GM19035 (cell line): ENCODE data around the gene VPS35.
"Not testable (repeated sequence)": the region's sequence is repeated elsewhere in the genome, so short reads cannot be mapped to it uniquely, and the experiment has no call there.

Source experiments
- ATAC-seq: cut with Tn5 transposase; IDR thresholded peaks from one replicate; pipeline ENCODE4 v1.9.1; 2021; ENCODE audit not compliant: unreplicated experiment

Gene VPS35

DNA sequence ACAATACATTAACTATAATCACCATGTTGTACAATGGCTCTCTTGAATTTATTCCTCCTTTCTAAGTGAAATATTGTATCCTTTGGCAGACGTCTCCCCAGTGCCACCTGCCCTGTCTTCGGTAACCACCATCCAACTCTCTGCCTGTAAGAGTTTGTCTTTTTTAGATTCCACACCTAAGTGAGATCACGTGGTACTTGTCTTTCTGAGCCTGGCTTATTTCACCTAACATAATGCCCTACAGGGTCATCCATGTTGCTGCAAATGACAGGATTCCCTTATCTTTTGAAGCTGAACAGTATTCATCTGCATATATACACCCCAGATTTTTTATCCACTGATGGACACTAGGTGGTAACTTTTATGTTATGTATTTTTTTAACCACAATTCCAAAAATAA, 24.7 kb upstream of the VPS35 start:
- ATAC-seq = no peak

DNA sequence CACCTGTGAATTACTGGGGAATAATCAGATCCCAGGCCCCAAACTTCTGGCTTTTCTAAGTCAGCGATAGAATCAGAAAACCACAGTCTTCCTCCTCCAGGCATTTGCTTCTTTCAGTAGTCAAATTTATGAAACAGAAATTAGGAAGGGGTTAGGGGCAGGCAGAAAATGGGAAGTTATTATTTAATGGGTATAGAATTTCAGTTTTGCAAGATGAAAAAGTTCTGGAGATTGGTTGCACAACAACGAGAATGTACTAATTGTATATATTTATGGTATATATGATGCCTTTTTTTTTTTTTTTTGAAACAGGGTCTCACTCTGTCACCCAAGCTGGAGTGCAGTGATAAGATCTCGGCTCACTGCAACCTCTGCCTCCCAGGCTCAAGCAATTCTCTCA, 23.9 kb upstream of the VPS35 start:
- no peak for ATAC-seq

DNA sequence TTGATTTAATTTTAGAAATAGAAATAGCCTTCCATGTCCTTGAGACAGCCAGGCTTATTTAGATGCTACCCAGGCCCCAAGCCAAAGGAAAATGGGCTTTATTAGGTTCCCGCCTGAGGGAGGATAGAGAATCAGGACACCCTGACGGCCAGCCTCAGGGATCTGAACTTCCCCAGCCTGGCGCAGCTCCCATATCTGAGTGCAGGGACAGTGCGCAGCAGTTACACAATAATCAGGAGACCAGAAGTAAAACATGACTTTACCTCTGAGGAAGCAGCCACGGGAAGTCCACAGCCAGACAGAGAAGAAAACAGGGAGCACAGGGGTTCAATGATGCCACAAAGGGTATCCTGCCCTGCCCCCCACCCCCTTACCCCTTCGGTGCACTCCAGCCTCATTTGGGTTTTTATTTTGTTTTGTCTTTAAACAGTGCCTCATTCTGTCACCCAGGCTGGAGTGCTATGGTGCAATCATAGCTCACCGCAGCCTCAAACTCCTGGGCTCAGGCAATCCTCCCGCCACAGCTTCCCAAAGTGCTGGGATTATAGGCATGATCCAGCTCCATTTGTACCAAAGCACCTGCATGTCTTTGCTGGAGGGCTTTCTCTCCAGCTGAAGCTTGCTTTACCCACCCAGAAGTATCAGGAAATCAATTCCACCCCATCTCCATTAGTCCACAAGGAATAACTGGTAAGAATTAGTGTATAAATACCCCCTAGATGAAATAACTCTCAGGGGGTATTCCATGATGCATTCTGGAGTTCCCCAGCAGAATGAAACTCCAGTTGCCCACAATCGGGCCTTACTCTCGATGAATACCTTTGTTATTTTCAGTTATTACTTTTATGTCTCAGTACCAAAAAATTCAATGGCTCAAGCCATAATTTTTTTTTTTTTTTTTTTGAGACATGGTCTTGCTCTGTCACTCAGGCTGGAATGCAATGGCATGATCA, 22.4 kb upstream of the VPS35 start:
- no peak for ATAC-seq

DNA sequence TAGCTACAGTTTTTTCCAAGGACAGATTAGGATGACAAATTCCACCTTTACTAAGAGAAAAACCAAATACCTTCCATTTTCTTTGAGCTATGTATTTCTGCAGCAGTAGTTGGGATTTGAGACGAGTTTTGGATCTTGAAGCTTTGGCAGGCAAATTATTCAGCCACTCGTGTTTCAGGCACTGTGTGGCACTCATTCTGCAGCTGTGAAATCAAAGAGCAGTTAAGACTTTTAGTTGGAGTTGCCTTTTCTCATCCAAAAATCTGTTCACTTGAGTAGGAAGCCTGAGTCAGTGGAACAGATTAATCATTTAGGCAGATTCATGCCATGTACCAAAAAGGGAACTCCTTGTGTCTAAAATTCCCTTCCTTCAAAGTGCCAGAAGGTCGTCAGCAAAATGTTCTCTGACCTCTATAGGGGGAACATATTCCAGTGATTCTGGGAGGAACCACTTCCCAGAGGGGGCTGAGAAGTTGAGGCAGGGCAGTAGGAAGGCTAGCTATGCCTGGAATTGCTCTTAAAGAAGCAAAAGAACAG, 20.6 kb upstream of the VPS35 start:
- ATAC-seq = no peak

DNA sequence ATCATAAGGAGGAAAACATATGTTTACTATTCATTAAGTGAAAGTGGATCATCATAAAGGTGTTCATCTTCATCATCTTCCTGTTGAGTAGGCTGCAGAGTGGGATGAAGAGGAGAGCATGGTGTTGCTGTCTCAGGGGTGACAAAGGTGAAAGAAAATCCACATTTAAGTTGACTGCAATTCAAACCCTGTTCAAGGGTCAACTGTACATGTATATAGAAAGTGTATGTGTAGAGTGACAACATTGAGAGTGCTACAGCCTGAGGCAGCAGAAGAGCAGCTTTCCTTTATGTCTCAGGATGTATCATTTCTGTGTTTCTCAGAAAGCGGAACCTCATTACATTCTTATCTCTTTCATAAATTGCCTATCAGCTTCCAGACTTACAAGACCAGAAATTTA, 17.7 kb upstream of the VPS35 start:
- ATAC-seq = no peak

DNA sequence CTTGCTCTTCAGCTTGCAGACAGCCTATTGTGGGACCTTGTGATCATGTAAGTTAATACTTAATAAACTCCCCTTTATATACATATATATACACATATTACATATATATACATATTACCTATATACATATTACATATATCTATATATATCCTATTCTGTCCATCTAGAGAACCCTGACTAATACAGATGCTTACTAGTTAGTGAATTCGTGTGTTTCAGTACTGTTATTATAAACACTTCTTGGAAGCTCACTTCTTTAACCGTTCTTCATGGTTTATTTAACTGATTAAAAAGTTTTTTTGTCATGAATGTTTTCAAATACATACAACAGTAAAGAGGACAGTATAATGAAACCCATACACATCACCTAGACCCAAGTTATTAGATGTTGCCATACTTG, 13.1 kb upstream of the VPS35 start:
- no peak for ATAC-seq

DNA sequence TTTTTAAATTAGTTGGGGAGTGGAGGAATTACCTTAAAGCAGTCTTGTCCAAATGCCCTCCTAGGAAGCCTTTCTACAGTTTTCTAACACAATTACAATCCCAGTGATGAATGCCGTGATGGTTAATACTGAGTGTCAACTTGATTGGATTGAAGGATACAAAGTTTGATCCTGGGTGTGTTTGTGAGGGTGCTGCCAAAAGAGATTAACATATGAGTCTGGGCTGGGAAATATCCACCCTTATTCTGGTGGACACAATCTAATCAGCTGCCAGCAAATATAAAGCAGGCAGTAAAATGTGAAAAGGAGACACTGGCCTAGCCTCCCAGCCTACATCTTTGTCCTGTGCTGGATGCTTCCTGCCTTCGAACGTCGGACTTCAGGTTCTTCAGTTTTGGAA, 12.6 kb upstream of the VPS35 start:
- ATAC-seq = no peak

DNA sequence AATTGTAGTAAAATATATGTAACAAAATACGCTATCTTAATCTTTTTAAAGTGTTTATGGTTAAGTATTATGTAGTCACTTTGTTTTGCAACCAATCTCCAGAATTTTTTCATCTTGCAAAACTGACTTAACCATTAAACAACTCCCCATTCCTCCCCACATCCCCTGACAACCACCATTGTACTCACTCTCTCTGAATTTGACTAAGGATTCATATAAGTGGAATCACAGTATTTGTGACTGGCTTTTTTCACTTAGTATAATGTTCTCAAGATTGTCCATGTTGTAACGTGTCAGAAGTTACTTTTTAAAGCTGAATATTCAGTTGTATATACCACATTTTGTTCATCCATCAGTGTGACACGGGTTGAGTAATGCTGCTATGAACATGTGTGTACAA, 11.1 kb upstream of the VPS35 start:
- ATAC-seq = no peak

DNA sequence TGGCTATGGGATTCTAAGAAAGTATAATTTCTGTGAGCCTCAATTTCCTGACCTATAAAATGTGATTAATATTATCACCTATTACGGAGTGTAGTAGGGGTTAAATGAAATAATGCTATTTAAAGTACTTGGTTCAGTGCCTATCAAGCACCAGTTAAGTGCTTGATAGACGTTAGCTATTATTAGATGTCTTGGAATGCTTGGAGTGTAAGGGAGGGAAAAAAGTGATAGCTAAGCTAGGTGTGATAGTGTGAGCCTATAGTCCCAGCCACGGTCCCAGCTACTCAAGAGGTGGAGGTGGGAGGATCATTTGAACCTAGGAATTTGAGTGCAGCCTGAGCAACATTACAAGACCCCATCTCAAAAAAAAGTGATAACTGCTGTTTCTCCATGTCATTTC, 8.0 kb upstream of the VPS35 start:
- no peak for ATAC-seq

DNA sequence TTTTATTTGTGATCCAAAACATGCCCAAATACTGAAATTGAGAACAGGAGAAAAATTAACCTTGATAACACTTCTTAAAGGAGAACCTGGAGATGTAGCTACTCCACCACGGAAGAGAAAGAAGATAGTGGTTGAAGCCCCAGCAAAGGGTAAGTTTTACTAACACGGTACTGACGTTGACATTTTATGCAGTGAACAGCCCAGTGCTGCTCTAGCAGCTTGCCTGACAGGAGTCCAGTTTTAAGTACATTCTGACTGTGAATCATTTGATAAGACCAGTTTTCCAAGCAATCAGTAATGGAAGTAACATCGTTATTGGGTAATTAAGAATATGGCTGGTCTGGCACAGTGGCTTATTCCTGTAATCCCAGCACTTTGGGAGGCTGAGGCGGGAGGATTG, 7.0 kb upstream of the VPS35 start:
- no peak for ATAC-seq

DNA sequence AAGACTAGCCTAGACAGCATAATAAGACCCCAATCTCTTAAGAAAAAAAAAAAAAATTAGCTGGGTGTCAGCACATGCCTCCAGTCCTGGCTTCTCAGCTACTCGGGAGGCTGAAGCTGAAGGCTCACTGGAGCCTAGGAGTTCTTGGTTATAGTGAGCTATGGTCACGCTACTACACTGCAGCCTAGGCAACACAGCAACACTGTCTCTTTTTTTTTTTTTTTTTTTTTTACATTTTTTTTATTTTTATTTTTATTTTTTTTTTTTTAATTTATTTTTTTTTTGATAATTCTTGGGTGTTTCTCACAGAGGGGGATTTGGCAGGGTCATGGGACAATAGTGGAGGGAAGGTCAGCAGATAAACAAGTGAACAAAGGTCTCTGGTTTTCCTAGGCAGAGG, 4.6 kb upstream of the VPS35 start:
- ATAC-seq = no peak

DNA sequence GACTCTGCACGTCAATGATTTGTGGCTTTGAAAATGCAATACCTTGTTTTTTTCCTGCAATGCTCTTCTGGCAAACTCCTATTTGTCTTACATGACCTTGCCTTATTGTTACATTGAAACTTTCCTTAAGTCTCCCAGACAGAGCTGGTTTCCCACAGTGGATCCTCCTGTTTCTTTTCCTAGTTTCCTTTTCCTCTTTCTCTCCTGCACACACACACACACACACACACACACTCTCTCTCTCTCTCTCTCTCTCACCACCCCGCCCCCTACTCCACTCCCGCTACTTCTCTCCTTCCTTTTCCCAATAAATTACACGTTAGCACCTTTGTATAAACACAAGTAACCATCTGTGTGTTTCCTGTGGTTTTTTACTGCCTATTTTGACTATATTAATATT, 2.7 kb upstream of the VPS35 start:
- no peak for ATAC-seq

DNA sequence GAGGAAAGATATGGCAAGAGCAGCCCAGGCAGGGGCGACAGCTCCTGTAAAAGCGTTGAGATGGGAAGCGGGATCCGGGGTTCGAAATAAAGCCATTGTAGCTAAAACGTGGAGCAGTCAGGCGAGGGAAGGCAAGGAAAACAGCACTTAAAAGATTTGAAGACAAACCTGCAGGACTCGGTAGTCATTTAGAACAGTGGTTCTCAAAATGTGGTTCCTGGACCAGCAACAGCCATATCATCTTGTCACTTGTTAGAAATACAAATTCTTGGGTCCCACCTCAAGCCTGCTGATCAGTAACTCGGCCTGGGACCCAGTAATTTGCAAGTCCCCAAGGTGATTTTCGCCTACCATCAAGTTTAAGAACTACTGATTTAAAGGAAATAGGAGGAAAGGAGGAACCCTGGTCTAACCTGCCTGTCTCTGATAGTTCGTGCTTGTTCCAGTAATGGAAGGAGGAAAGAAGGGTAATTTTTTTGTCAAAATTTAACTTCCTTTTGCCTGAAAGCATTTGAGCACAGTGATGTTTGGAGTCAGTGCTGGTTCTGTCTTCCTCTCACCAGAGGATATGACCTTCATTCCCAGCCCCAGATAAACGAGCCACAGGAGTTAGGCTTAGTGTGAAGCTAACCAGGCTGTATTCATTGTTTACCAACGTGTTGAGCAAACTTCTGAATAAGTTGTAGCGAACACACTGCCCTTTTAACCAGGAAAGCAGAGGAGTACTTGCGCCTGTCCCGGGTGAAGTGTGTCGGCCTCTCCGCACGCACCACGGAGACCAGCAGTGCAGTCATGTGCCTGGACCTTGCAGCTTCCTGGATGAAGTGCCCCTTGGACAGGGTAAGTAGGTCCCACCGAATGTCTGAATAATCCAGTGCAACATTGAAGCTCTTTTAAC, 1.6 kb upstream of the VPS35 start:
- ATAC-seq = no peak

DNA sequence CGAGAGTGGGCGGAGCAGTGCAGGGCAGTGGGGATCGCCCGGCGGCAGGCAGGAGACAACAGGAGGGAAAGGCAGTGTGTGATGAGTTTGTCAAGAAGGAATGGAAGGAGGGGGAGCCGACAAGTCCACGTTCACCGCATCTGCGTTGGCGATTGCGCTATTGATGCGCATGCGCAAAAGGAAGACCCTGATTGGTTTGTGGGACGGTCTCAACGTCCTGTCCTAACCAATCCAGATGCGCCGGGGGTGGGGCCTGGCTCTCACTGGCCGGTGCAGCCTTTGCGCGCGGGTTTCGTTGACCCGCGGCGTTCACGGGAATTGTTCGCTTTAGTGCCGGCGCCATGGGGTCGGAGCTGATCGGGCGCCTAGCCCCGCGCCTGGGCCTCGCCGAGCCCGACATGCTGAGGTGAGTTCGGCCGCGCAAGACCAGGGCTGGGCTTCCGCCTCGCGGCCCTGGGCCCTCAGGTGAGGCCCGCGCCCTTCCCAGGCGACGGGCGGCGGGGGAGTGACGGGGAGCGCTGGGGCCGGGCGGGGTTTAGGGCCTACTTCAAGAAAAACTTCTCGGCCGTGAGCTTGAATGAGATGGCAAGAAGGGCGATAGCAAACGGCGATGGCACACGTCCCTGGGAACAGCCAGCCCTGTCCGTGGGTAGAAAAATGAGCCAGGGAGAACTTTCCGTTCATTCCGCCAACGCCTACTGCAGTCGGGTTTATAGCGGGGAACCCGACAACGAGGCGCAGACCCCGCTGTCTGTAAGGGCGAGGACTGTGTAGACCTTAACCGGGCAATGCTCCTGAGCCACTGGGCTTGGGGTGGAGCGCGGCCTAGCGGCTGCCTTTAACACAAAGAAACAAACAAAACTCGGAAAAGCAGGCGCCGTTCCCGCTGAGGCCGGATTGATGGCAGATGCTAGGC, 645 bp upstream of the VPS35 start, which contains the start of gene ORC6:
Gene ORC6, plus strand, starts transcription at position 295 of the 916 bp plus-strand sequence. Its CDS starts 47 bp downstream, at position 342.
- ATAC-seq = peak; percentile 77

DNA sequence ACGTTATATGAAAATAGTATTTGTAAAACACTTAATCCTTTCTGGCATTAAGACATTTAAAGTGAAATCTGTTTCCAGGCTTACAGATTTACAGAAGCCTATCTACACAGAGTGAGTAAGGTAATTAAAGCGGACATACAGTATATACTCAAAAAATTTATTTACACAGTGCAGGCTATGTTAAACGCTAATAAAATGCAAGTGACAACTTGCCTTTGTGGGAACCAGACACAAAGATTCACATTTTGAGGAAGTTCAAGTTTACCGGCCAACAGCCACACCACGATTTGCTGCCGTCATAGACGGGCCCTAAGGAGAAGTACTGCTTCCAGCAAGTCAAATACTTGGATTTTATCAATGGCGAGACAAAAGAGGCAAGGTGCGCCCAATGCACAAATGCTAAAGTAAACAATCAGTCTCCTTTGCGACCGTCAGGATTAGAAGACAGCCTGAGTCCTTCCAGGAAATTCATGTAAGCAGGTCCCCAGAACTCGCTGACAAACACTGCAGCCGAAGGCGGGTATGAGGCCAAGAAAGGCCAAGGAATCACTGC, 801 bp downstream of the VPS35 start:
- no peak for ATAC-seq

DNA sequence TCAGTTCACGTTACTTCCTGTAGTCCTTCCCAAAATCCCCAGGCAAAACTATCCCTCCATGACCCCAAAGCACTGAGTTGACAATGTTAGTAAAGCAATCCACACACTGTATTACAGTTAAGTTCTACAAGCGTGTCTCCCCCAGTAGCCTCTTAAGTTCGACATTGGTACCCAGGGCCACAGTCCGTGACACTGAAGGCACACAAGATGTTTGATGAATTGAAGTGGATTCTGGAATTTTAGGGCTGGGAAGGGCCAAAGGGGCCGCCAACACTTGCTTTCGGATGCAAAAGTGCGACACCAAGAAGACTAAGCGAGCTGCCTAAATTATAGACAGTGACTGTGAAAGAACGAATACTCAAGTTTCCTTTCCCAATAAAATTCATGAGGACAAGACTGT, 1.5 kb downstream of the VPS35 start:
- no peak for ATAC-seq

DNA sequence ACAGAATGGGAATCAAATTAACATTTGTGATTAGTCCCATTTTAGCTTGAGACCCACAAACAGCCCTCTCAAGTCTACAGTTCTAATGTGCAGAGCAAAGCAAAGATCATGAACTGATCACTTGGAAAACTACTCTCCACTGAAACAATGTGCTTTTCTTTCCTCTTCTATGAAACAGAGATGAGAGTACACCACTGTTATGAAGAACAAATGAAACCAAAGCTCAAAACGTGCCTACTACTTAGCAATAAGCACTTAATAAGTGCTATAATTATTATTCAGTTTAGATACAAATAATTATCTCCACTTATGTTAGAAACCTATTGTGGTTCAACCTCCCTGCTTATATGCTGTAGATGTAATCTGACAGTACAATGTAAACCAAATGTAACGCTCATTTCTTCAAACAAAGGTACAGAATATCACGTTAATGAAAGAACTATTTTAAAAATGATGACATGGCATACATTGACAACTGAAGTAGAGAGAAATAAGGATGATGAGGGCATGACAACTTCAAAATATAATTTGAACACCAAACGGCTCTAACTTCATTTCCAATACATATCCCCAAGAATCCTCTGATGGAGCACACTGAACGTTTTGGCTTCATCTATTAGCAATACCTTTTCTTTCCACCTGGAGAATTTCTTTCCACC, 2.0 kb downstream of the VPS35 start:
- no peak for ATAC-seq

DNA sequence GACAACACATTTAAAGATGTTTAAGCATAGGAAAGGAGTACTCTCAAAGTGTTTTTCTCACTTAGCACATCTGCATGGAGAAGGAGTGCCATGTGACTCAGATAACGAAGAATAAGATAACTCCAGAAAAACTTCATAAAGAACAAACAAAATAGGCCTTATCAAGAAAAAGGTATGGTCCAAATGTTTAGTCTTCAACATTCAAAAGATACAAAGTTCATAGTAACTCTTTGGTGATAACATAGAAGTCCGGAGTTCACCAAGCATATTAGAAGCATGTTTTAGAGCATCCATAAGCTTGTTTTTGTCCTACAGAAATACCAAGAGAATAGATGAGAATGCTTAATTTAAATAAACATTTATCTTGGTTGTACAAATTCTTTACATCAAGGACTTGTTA, 7.1 kb downstream of the VPS35 start:
- not testable (repeated sequence) for ATAC-seq

DNA sequence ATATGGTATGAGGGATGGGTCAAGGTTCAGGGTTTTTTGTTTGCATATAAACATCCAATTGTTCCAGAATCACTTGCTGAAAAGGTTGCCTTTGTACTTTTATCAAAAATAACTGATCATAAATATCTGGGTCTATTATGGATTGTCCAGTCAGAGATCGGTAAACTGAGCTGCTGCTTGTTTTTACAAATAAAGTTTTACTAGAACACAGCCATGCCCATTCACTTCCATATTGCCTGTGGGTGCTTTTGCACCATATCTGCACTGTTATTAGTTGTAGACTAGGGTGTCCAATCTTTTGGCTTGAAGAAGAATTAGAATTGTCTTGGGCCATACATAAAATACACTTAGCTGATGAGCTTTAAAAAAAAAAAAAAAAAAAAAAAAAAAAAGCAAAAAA, 11.0 kb downstream of the VPS35 start:
- ATAC-seq = not testable (repeated sequence)
